ENCODE results near the gene GNAT3. TPM values are rescaled to one million over a fixed set of nuclear protein-coding genes. Genes with fewer than 3 reads are reported as not detected.
A peak's percentile ranks its signal among the peaks of the same experiment; 100 is the strongest.

The GNAT3 gene
- total and polyA plus RNA-seq, 12 donors = not detected

GRCh38 chr7:80510021-80510420 is 1.8 kb downstream of the GNAT3 start:
- Histone ChIP-seq H3K4me3 (no peak overlapping the region), H3K27me3 (no peaks in the 10 kb centered on the region), H3K36me3 (replicated peaks in 1 of 2) (no peaks in the 10 kb centered on the region), H3K27ac (no peak overlapping the region), H3K9me3 (replicated peaks in 1 of 3) (no peaks in the 10 kb centered on the region), H3K4me1 (replicated peaks in 1 of 2) (peaks cover 4 to 8% of the 10 kb centered on the region in 2 donors)
- WGBS, 4 donors = 80 to 91% (median 89%) methylated on average over 3 of the region's 3 CpGs
- no peak for DNase-seq
- TF ChIP-seq POLR2A (IDR thresholded peaks at IDR 0.05) (no peak), CTCF (IDR thresholded peaks at IDR 0.05) (no peak)
- intact Hi-C loops (cut with DNase I) = no loop called here

DNA sequence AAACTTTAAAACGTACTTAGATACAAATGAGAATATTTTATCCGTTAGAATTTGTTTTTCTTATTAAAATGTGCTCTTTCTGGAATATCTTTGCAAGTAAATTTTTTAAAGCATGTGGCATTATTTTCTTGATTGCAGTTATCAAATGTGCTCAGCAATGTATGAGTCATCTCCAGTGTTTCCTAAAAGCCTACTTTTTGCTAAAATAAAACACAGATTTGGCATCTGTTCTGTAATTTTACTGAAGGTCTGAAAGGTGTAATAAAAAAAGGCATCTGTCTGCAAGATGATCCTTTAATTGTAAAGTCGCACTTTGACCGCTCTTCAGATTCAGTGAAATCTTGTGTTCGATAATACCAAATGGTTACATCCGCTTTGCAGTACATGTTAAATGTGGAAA is 3.4 kb downstream of the GNAT3 start:
- H3K27ac ChIP-seq = no peak overlapping the region
- 77 to 82% (median 80%) methylated on average over 6 of the region's 6 CpGs for WGBS, 4 donors
- H3K9me3 ChIP-seq (replicated peaks in 1 of 3) = no peaks in the 10 kb centered on the region
- intact Hi-C loops (cut with DNase I) = no loop called here
- DNase-seq = no peak
- peaks cover 4 to 8% of the 10 kb centered on the region in 2 donors for H3K4me1 ChIP-seq (replicated peaks in 1 of 2)
- no peaks in the 10 kb centered on the region for H3K36me3 ChIP-seq (replicated peaks in 1 of 2)
- H3K27me3 ChIP-seq = no peaks in the 10 kb centered on the region
- no peak overlapping the region for H3K4me3 ChIP-seq
- no peak for TF ChIP-seq CTCF (IDR thresholded peaks at IDR 0.05)
- TF ChIP-seq POLR2A (IDR thresholded peaks at IDR 0.05) = no peak

DNA sequence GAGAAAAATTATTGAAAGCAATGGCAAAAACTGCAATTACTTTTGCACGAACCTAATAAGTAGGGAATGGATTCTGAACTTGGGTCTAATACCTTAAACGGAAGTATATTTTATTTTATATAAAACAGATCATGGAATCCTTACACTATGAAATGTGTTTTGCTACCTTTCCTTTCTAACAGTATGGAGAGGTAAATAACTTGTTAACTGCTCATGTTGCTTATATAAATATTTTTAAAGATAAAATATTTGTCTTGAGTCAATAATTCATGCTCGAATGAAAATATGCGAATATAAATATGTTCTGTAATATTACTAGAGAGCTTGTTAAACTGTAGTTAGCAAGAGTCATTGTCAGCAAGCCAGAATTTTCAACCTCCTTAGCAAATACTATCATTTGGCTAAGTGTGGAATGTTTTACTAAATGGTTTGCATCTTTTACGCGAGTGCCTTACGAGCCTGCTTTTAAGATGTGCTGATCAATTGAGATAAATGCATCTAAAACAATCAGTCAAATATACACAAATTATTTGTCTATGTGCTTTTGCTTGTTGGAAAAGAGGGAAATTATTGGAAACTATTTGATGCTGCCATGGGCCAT is 5.9 kb downstream of the GNAT3 start:
- no peaks in the 10 kb centered on the region for H3K9me3 ChIP-seq (replicated peaks in 1 of 3)
- H3K36me3 ChIP-seq (replicated peaks in 1 of 2) = no peaks in the 10 kb centered on the region
- intact Hi-C loops (cut with DNase I) = no loop called here
- H3K4me1 ChIP-seq (replicated peaks in 1 of 2) = peaks cover 4 to 9% of the 10 kb centered on the region in 2 donors
- no peaks in the 10 kb centered on the region for H3K27me3 ChIP-seq
- TF ChIP-seq CTCF (IDR thresholded peaks at IDR 0.05) (no peak), POLR2A (IDR thresholded peaks at IDR 0.05) (no peak)
- no peak overlapping the region for H3K27ac ChIP-seq
- DNase-seq = no peak
- WGBS, 4 donors = 89 to 94% (median 91%) methylated on average over 7 of the region's 7 CpGs
- H3K4me3 ChIP-seq = no peak overlapping the region

- TF ChIP-seq POLR2A (IDR thresholded peaks at IDR 0.05) (no peak), CTCF (IDR thresholded peaks at IDR 0.05) (no peak)
These were observed 11.5 kb downstream of the GNAT3 start for GRCh38 chr7:80500325-80500724.

More at GRCh38 chr7:80500325-80500724, 11.5 kb downstream of the GNAT3 start:
- Histone ChIP-seq H3K4me1 (replicated peaks in 1 of 2) (peaks cover 26 to 31% of the 10 kb centered on the region in 2 donors), H3K36me3 (replicated peaks in 1 of 2) (no peaks in the 10 kb centered on the region), H3K9me3 (replicated peaks in 1 of 3) (no peaks in the 10 kb centered on the region), H3K27me3 (no peaks in the 10 kb centered on the region), H3K4me3 (no peak overlapping the region), H3K27ac (peak overlapping the region; percentile 30 to 79 (median 71))
- 67 to 95% (median 84%) methylated on average over 1 of the region's 1 CpG for WGBS, 4 donors
- no peak for DNase-seq
- intact Hi-C loops (cut with DNase I) = no loop called here
